ENCODE results near the gene GSTM1. TPM values are rescaled to one million over a fixed set of nuclear protein-coding genes. Genes with fewer than 3 reads are reported as not detected.

The GSTM1 gene
- total RNA-seq, 1 donor from 2014 or later = 22.2 TPM

- peaks cover 19% of the 10 kb centered on the region for H3K4me1 Mint-ChIP-seq
- intact Hi-C loops (cut with micrococcal nuclease) = loop anchor here (10.0 kb wide), 1 partner anchor 850 kb away; no protein-coding TSS in a partner anchor
Measured at GRCh38 chr1:109644670-109645069, 42.9 kb upstream of the GSTM1 start.

GRCh38 chr1:109649491-109649914 is 38.1 kb upstream of the GSTM1 start:
- Mint-ChIP-seq H3K4me1 (no peaks in the 10 kb centered on the region), H3K4me3 (no peak overlapping the region), H3K27ac (no peak overlapping the region), H3K27me3 (peaks cover 16% of the 10 kb centered on the region), H3K9me3 (no peaks in the 10 kb centered on the region), H3K36me3 (ENCODE audit: low read depth) (no peaks in the 10 kb centered on the region)
- DNase-seq = no peak
- TF ChIP-seq, protein P1, sequence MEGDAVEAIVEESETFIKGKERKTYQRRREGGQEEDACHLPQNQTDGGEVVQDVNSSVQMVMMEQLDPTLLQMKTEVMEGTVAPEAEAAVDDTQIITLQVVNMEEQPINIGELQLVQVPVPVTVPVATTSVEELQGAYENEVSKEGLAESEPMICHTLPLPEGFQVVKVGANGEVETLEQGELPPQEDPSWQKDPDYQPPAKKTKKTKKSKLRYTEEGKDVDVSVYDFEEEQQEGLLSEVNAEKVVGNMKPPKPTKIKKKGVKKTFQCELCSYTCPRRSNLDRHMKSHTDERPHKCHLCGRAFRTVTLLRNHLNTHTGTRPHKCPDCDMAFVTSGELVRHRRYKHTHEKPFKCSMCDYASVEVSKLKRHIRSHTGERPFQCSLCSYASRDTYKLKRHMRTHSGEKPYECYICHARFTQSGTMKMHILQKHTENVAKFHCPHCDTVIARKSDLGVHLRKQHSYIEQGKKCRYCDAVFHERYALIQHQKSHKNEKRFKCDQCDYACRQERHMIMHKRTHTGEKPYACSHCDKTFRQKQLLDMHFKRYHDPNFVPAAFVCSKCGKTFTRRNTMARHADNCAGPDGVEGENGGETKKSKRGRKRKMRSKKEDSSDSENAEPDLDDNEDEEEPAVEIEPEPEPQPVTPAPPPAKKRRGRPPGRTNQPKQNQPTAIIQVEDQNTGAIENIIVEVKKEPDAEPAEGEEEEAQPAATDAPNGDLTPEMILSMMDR (IDR thresholded peaks at IDR 0.05) = no peak
- no peak for ATAC-seq (ENCODE audit: low read depth)
- ChIA-PET POLR2A (no interaction called here), CTCF (interaction anchor here (0.8 to 6.0 kb wide), 7 partner anchors 9 to 335 kb away, joined by 3 to 63 read pairs (median 3); partner anchors contain the start of genes AHCYL1 and GNAI3)
- intact Hi-C loops (cut with micrococcal nuclease) = loop anchor here (10.0 kb wide), 1 partner anchor 845 kb away; no protein-coding TSS in a partner anchor

More at GRCh38 chr1:109644670-109645069, 42.9 kb upstream of the GSTM1 start:
- Mint-ChIP-seq H3K9me3 (no peaks in the 10 kb centered on the region), H3K27me3 (peaks cover 2% of the 10 kb centered on the region), H3K36me3 (ENCODE audit: low read depth) (no peaks in the 10 kb centered on the region), H3K27ac (no peak overlapping the region), H3K4me3 (no peak overlapping the region)
- DNase-seq (no peak), ATAC-seq (ENCODE audit: low read depth) (no peak)
- POLR2A ChIA-PET = interaction anchor here (0.7 kb wide), 1 partner anchor 39 kb away, joined by 3 read pairs; no protein-coding TSS in a partner anchor
- TF ChIP-seq, protein P1 (IDR thresholded peaks at IDR 0.05) = no peak
- CTCF ChIA-PET = interaction anchor here (1.0 to 3.6 kb wide), 5 partner anchors 99 to 340 kb away, joined by 3 to 14 read pairs (median 6); partner anchors contain the start of gene AHCYL1

- H3K9me3 Mint-ChIP-seq = no peaks in the 10 kb centered on the region
- H3K27me3 Mint-ChIP-seq = peaks cover 16% of the 10 kb centered on the region
- H3K36me3 Mint-ChIP-seq (ENCODE audit: low read depth) = peaks cover under 1% of the 10 kb centered on the region
- POLR2A ChIA-PET = no interaction called here
- CTCF ChIA-PET = interaction anchor here (0.9 to 6.0 kb wide), 7 partner anchors 10 to 361 kb away, joined by 3 to 63 read pairs (median 4); partner anchors contain the start of gene AHCYL1
- DNase-seq = no peak
- intact Hi-C loops (cut with micrococcal nuclease) = loop anchor here (1.0 kb wide), 1 partner anchor 7 kb away; no protein-coding TSS in a partner anchor
- no peak overlapping the region for H3K27ac Mint-ChIP-seq
- no peak for ATAC-seq (ENCODE audit: low read depth)
- peaks cover 9% of the 10 kb centered on the region for H3K4me1 Mint-ChIP-seq
- TF ChIP-seq, protein P1 (IDR thresholded peaks at IDR 0.05) = no peak
- H3K4me3 Mint-ChIP-seq = no peak overlapping the region
Measured at GRCh38 chr1:109650609-109651008, 37.0 kb upstream of the GSTM1 start.

GRCh38 chr1:109652402-109652801 is 35.2 kb upstream of the GSTM1 start:
- CTCF ChIA-PET = interaction anchor here (1.7 to 6.0 kb wide), 4 partner anchors 9 to 332 kb away, joined by 6 to 63 read pairs (median 8); partner anchors contain the start of gene AHCYL1
- Mint-ChIP-seq H3K4me3 (no peak overlapping the region), H3K27ac (no peak overlapping the region), H3K9me3 (no peaks in the 10 kb centered on the region), H3K27me3 (peaks cover 16% of the 10 kb centered on the region), H3K4me1 (peaks cover 24% of the 10 kb centered on the region), H3K36me3 (ENCODE audit: low read depth) (peaks cover 2% of the 10 kb centered on the region)
- ATAC-seq (ENCODE audit: low read depth) (no peak), DNase-seq (no peak)
- POLR2A ChIA-PET = no interaction called here
- intact Hi-C loops (cut with micrococcal nuclease) = no loop called here
- TF ChIP-seq, protein P1 (IDR thresholded peaks at IDR 0.05) = no peak

DNA sequence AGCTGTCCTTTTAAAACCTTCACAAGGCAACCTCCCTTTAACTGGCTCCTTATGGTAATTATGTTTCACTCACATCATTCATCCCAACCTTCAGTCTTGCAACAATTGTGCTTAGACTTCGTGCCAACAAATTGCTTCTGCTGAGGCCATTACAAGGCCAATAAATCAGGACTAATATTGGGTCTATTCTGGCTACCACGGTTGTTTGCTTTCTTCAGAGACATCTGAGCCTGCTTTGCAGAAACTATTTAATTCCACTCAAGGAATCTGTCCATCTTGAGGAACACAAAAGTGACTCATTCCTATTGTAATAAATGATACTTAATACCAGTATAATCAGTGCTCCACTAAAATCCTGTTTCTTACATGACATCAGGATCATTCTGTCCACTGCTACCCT is 34.3 kb upstream of the GSTM1 start:
- DNase-seq (no peak), ATAC-seq (ENCODE audit: low read depth) (no peak)
- Mint-ChIP-seq H3K9me3 (no peaks in the 10 kb centered on the region), H3K4me1 (peaks cover 24% of the 10 kb centered on the region), H3K36me3 (ENCODE audit: low read depth) (peaks cover 2% of the 10 kb centered on the region), H3K4me3 (no peak overlapping the region), H3K27ac (no peak overlapping the region), H3K27me3 (peaks cover 14% of the 10 kb centered on the region)
- intact Hi-C loops (cut with micrococcal nuclease) = no loop called here
- ChIA-PET CTCF (interaction anchor here (1.9 to 6.0 kb wide), 3 partner anchors 10 to 331 kb away, joined by 7 to 63 read pairs (median 9); partner anchors contain the start of gene AHCYL1), POLR2A (no interaction called here)
- TF ChIP-seq, protein P1 (IDR thresholded peaks at IDR 0.05) = no peak

Data from activated B cell treated with CpG ODN at 0.5 μM for 24 hours (primary cell).